Astrocyte (in vitro differentiated cells and primary cell): ENCODE data around the gene PRDM15. TPM values are rescaled to one million over a fixed set of nuclear protein-coding genes. Genes with fewer than 3 reads are reported as not detected.

Experiments
- DNase-seq: peaks from one replicate; pipeline ENCODE4 v3.0.0-alpha.2; 2010; ENCODE audit warnings: low read depth
- FAIRE-seq: peaks from 2 replicates; lab custom pipeline; 2011; peaks lifted over from hg19 to GRCh38; lab: Jason Lieb, UNC
- H2AFZ ChIP-seq: 2 replicates; pipeline ENCODE4 v1.6.0; 2012; ENCODE audit warnings: low read depth, low read length, inconsistent platforms
- H3K27ac ChIP-seq: 2 replicates; pipeline ENCODE4 v1.5.1; 2011; ENCODE audit warnings: low read depth, low read length, inconsistent platforms
- H3K27me3 ChIP-seq: 2 replicates; pipeline ENCODE4 v1.6.0; 2011; ENCODE audit warnings: low read length, inconsistent platforms; ENCODE audit not compliant: insufficient read depth
- H3K36me3 ChIP-seq: 2 replicates; pipeline ENCODE4 v1.5.1; 2011; ENCODE audit warnings: low read length, inconsistent platforms; ENCODE audit not compliant: insufficient read depth
- H3K4me1 ChIP-seq: 2 replicates; pipeline ENCODE4 v1.5.1; 2011; ENCODE audit warnings: low read length, inconsistent platforms; ENCODE audit not compliant: insufficient read depth
- H3K4me2 ChIP-seq: 2 replicates; pipeline ENCODE4 v1.6.0; 2012; ENCODE audit warnings: low read length, inconsistent platforms
- H3K4me3 ChIP-seq: 2 replicates; pipeline ENCODE4 v1.5.1; 2011; ENCODE audit warnings: low read depth, mild to moderate bottlenecking, low read length, inconsistent platforms; ENCODE audit not compliant: insufficient read depth
- H3K79me2 ChIP-seq: 2 replicates; pipeline ENCODE4 v1.6.0; 2012; ENCODE audit warnings: mild to moderate bottlenecking, low read length, inconsistent platforms; ENCODE audit not compliant: insufficient read depth
- H3K9ac ChIP-seq: 2 replicates; pipeline ENCODE4 v1.6.0; 2012; ENCODE audit warnings: mild to moderate bottlenecking, low read length, inconsistent platforms
- H3K9me3 ChIP-seq: 2 replicates; pipeline ENCODE4 v1.5.1; 2012; ENCODE audit warnings: low read depth, mild to moderate bottlenecking, low read length, inconsistent platforms; ENCODE audit not compliant: insufficient read depth
- H4K20me1 ChIP-seq: 2 replicates; pipeline ENCODE4 v1.6.0; 2012; ENCODE audit warnings: low read length, inconsistent platforms; ENCODE audit not compliant: insufficient read depth
- H3K27ac Mint-ChIP-seq: one replicate; pipeline ENCODE4 v1.8.0; 2021; ENCODE audit warnings: mild to moderate bottlenecking, mixed read lengths; ENCODE audit not compliant: unreplicated experiment
- H3K27me3 Mint-ChIP-seq: one replicate; pipeline ENCODE4 v1.8.0; 2021; ENCODE audit warnings: low read depth, mixed read lengths; ENCODE audit not compliant: unreplicated experiment
- H3K36me3 Mint-ChIP-seq: one replicate; pipeline ENCODE4 v1.8.0; 2021; ENCODE audit warnings: low read depth, mixed read lengths; ENCODE audit not compliant: unreplicated experiment
- H3K4me1 Mint-ChIP-seq: one replicate; pipeline ENCODE4 v1.8.0; 2021; ENCODE audit warnings: low read depth, mixed read lengths; ENCODE audit not compliant: unreplicated experiment
- H3K4me3 Mint-ChIP-seq: one replicate; pipeline ENCODE4 v1.8.0; 2021; ENCODE audit warnings: mild to moderate bottlenecking, moderate library complexity, mixed read lengths; ENCODE audit not compliant: unreplicated experiment
- H3K9me3 Mint-ChIP-seq: one replicate; pipeline ENCODE4 v1.8.0; 2021; ENCODE audit warnings: mild to moderate bottlenecking, mixed read lengths; ENCODE audit not compliant: unreplicated experiment
- EZH2 ChIP-seq: IDR thresholded peaks from 2 replicates; pipeline ENCODE4 v1.6.1; 2012; ENCODE audit warnings: mild to moderate bottlenecking, low read length, inconsistent platforms; ENCODE audit not compliant: insufficient read depth
- total RNA-seq: library from RNA; stranded (reverse); gene quantifications from 2 replicates; pipeline ENCODE4 v1.2.1, GENCODE V29; 2021
- TF ChIP-seq, protein P1 (sequence below): IDR thresholded peaks from 2 replicates; pipeline ENCODE4 v1.5.1; 2011; ENCODE audit warnings: low read depth, mild to moderate bottlenecking, inconsistent platforms, low read length, moderate library complexity; ENCODE audit not compliant: insufficient read depth

Gene PRDM15
- total RNA-seq, 1 donor from 2014 or later = 6.8 TPM

DNA sequence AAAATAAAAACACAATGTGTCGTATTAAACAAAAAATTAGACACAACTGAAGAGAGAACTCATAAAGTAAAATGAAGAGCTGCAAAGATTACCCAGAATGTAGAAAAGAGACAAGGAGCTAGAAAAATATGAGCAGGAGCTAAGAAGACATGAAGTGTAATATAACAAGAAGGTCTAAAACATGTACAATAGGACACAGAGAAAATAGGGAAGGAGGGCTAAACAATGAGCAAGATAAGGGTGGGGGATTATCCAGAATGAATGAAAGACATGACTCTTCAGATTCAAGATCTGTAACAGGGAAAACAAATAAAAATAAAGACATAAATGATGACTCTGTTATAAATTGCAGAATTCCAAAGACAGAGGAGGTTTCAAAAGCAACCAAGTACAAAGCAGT, 38.3 kb downstream of the PRDM15 start:
- no peaks in the 10 kb centered on the region for H3K4me1 ChIP-seq
- no peak overlapping the region for H3K4me3 ChIP-seq
- no peak overlapping the region for H3K4me2 ChIP-seq
- H4K20me1 ChIP-seq = peaks cover 4% of the 10 kb centered on the region
- H3K27ac ChIP-seq = no peak overlapping the region
- peaks cover 2% of the 10 kb centered on the region for H3K4me1 Mint-ChIP-seq
- no peaks in the 10 kb centered on the region for H3K27me3 Mint-ChIP-seq
- H3K27ac Mint-ChIP-seq = no peak overlapping the region
- H2AFZ ChIP-seq = no peak overlapping the region
- no peak overlapping the region for H3K9ac ChIP-seq
- DNase-seq = no peak
- peaks cover 4% of the 10 kb centered on the region for H3K36me3 ChIP-seq
- no peaks in the 10 kb centered on the region for H3K9me3 ChIP-seq
- no peak for FAIRE-seq
- TF ChIP-seq EZH2 = no peak
- TF ChIP-seq, protein P1, sequence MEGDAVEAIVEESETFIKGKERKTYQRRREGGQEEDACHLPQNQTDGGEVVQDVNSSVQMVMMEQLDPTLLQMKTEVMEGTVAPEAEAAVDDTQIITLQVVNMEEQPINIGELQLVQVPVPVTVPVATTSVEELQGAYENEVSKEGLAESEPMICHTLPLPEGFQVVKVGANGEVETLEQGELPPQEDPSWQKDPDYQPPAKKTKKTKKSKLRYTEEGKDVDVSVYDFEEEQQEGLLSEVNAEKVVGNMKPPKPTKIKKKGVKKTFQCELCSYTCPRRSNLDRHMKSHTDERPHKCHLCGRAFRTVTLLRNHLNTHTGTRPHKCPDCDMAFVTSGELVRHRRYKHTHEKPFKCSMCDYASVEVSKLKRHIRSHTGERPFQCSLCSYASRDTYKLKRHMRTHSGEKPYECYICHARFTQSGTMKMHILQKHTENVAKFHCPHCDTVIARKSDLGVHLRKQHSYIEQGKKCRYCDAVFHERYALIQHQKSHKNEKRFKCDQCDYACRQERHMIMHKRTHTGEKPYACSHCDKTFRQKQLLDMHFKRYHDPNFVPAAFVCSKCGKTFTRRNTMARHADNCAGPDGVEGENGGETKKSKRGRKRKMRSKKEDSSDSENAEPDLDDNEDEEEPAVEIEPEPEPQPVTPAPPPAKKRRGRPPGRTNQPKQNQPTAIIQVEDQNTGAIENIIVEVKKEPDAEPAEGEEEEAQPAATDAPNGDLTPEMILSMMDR = no peak
- H3K36me3 Mint-ChIP-seq = peaks cover 24% of the 10 kb centered on the region
- H3K79me2 ChIP-seq = no peaks in the 10 kb centered on the region
- no peak overlapping the region for H3K4me3 Mint-ChIP-seq
- H3K27me3 ChIP-seq = no peaks in the 10 kb centered on the region
- H3K9me3 Mint-ChIP-seq = peaks cover 10% of the 10 kb centered on the region

DNA sequence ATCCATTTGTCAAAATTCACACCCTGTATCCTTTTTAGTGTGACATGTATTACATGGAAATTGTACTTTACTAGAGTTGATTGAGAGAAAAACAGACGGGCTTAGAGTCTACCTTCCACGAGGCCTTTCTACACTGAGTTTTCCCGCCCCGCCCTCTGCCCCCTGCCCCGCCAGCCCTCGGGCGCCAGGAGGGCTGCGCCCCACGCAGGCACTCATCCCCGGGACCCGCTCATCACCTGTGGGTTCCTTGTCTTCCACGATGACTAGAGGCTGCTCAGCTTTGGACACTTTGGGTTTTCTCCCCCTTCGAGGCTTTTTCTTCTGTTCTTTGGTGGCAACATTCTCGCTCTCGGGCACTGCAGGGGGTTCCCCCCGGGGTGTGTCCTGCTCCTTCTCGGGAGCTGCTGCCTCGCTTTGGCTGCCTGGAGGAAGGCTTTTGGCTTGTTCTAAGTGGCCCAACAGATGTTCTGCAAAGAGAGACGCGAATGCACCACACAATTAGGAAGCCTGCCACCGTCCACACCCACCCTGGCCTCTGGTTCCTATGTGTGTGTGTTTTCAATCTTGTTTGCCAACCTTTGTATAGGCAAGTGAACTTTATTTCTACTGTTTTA, 39.6 kb downstream of the PRDM15 start:
- no peak overlapping the region for H3K4me2 ChIP-seq
- no peak overlapping the region for H3K4me3 ChIP-seq
- FAIRE-seq (no peak), DNase-seq (no peak)
- Mint-ChIP-seq H3K36me3 (peaks cover 24% of the 10 kb centered on the region), H3K27ac (no peak overlapping the region), H3K9me3 (peaks cover 10% of the 10 kb centered on the region), H3K27me3 (no peaks in the 10 kb centered on the region), H3K4me3 (no peak overlapping the region), H3K4me1 (peaks cover 2% of the 10 kb centered on the region)
- H3K27me3 ChIP-seq = no peaks in the 10 kb centered on the region
- H3K4me1 ChIP-seq = no peaks in the 10 kb centered on the region
- no peaks in the 10 kb centered on the region for H3K79me2 ChIP-seq
- H4K20me1 ChIP-seq = peaks cover 4% of the 10 kb centered on the region
- H3K9me3 ChIP-seq = no peaks in the 10 kb centered on the region
- TF ChIP-seq EZH2 = no peak
- TF ChIP-seq, protein P1 = no peak
- H2AFZ ChIP-seq = no peak overlapping the region
- H3K36me3 ChIP-seq = peaks cover 4% of the 10 kb centered on the region
- H3K9ac ChIP-seq = no peak overlapping the region
- H3K27ac ChIP-seq = no peak overlapping the region

DNA sequence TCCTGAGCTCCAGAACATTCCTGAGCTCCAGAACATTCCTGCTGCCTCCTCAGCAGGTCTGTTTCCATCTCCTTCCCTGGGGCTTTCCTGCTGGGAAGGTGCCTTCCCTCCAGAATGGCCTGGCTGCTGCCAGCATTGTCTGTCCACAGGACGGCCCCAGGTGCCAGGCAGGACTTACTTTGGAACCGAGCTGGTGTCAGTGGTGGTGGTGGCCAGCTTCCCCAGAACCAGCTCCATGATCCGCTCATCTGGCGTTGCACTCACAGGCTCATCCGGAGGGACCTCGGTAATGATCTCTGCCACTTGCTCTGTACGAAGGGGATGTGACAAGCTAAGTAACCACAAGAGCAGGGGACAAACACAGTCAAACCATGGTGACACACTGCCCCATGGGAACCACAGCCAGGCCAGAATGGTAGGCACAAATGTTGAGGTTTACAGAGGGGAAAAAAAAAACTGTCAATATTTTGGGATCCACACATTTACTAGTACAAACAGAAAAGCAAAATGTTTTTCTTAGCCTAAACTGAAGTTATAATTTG, 41.3 kb downstream of the PRDM15 start:
- Histone ChIP-seq H3K4me2 (no peak overlapping the region), H3K4me3 (no peak overlapping the region), H3K79me2 (no peaks in the 10 kb centered on the region), H3K9me3 (no peaks in the 10 kb centered on the region), H3K4me1 (no peaks in the 10 kb centered on the region), H3K9ac (no peak overlapping the region), H4K20me1 (peaks cover 1% of the 10 kb centered on the region), H2AFZ (no peak overlapping the region), H3K27ac (no peak overlapping the region), H3K36me3 (peaks cover 4% of the 10 kb centered on the region), H3K27me3 (no peaks in the 10 kb centered on the region)
- TF ChIP-seq, protein P1 = no peak
- no peak for TF ChIP-seq EZH2
- peaks cover 2% of the 10 kb centered on the region for H3K4me1 Mint-ChIP-seq
- no peaks in the 10 kb centered on the region for H3K27me3 Mint-ChIP-seq
- peaks cover 10% of the 10 kb centered on the region for H3K9me3 Mint-ChIP-seq
- FAIRE-seq = no peak
- DNase-seq = no peak
- H3K36me3 Mint-ChIP-seq = peaks cover 22% of the 10 kb centered on the region
- H3K27ac Mint-ChIP-seq = no peak overlapping the region
- no peak overlapping the region for H3K4me3 Mint-ChIP-seq
